GM21423 (cell line): ENCODE data around the gene STMN3.

Experiments
- ATAC-seq: cut with Tn5 transposase; IDR thresholded peaks from one replicate; pipeline ENCODE4 v1.9.1; 2021; ENCODE audit warnings: mild to moderate bottlenecking, moderate library complexity; ENCODE audit not compliant: unreplicated experiment

The STMN3 gene

GRCh38 chr20:63692436-63693082 lies 39.3 kb upstream of the STMN3 start:
- ATAC-seq, result no peak

GRCh38 chr20:63691711-63692435 lies 38.6 kb upstream of the STMN3 start:
- no peak for ATAC-seq

GRCh38 chr20:63690898-63691710 lies 37.9 kb upstream of the STMN3 start:
- ATAC-seq, result no peak

- ATAC-seq, result no peak
Measured at GRCh38 chr20:63690003-63690897, 37.0 kb upstream of the STMN3 start.

- ATAC-seq, result no peak
Measured at GRCh38 chr20:63689046-63690002, 36.1 kb upstream of the STMN3 start.

GRCh38 chr20:63688228-63689045 lies 35.2 kb upstream of the STMN3 start:
- no peak for ATAC-seq

- no peak for ATAC-seq
Measured at GRCh38 chr20:63687419-63688178, 34.4 kb upstream of the STMN3 start.

- ATAC-seq, result no peak
Measured at GRCh38 chr20:63686492-63687321, 33.5 kb upstream of the STMN3 start.

GRCh38 chr20:63686094-63686491 lies 32.9 kb upstream of the STMN3 start:
- no peak for ATAC-seq

GRCh38 chr20:63685269-63686026 lies 32.2 kb upstream of the STMN3 start:
- no peak for ATAC-seq

GRCh38 chr20:63682384-63683139 lies 29.3 kb upstream of the STMN3 start:
- no peak for ATAC-seq

- no peak for ATAC-seq
Measured at GRCh38 chr20:63681609-63682142, 28.5 kb upstream of the STMN3 start.

- ATAC-seq, result no peak
Measured at GRCh38 chr20:63680857-63681608, 27.8 kb upstream of the STMN3 start.

- no peak for ATAC-seq
Measured at GRCh38 chr20:63680427-63680826, 27.2 kb upstream of the STMN3 start.

- ATAC-seq, result no peak
Measured at GRCh38 chr20:63679799-63680305, 26.6 kb upstream of the STMN3 start.
